Measurements from ENCODE around the gene SLC46A3.

DNA sequence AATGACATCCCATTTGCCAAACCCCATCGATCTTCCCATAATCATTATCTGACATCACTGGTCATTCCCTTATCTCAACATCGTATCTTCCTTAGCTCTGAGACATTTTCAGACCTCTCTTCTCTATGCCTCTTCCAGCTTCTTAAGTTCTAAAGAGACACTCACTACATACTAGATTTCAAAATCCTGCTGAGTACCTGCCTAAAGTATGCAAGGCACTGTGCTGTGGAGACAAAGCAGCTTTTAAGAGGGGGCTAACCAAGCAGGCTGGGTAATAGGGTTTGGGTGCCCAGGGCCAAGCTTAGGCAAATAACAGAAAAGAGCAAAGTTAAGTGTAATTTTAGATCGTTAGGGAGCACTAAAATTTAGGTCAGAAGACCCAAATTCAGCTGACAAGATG is 63.2 kb downstream of the SLC46A3 start:
- TF ChIP-seq, protein P1, sequence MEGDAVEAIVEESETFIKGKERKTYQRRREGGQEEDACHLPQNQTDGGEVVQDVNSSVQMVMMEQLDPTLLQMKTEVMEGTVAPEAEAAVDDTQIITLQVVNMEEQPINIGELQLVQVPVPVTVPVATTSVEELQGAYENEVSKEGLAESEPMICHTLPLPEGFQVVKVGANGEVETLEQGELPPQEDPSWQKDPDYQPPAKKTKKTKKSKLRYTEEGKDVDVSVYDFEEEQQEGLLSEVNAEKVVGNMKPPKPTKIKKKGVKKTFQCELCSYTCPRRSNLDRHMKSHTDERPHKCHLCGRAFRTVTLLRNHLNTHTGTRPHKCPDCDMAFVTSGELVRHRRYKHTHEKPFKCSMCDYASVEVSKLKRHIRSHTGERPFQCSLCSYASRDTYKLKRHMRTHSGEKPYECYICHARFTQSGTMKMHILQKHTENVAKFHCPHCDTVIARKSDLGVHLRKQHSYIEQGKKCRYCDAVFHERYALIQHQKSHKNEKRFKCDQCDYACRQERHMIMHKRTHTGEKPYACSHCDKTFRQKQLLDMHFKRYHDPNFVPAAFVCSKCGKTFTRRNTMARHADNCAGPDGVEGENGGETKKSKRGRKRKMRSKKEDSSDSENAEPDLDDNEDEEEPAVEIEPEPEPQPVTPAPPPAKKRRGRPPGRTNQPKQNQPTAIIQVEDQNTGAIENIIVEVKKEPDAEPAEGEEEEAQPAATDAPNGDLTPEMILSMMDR (conservative IDR thresholded peaks at IDR 0.05; ENCODE audit: low read depth, low read length): no peak
- no peak for TF ChIP-seq EZH2 (IDR thresholded peaks at IDR 0.05; ENCODE audit: low read length, unreplicated experiment)

Data from PC-3 (cell line).